Measurements from ENCODE around the gene ERVV-1.
"Not testable (repeated sequence)": the region's sequence is repeated elsewhere in the genome, so short reads cannot be mapped to it uniquely, and the experiment has no call there.

The ERVV-1 gene

DNA sequence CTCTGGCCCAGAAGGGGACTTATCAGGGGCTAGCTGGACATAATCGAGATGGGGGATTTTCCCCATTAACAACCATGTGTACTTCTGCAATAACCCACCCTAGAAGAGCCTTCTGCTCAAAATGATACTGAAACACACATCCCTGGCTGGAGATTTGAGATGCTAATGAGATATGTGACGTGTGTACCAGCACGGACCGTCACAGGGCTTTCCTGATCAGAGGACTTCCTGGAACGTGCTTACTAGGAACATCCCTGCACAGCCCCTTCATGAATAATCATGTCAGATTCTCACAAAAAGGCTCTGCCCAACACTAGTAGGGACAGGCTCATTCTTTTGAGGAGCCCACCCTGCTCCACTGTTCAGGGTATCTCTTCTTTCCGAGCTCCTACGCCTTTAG lies 6.5 kb upstream of the ERVV-1 start:
- Mint-ChIP-seq H3K27ac (no peak overlapping the region), H3K27me3 (peaks cover 4% of the 10 kb centered on the region), H3K4me3 (no peak overlapping the region), H3K36me3 (peaks cover 9% of the 10 kb centered on the region), H3K4me1 (ENCODE audit: low read depth) (no peaks in the 10 kb centered on the region), H3K9me3 (ENCODE audit: low read depth) (peaks cover 17% of the 10 kb centered on the region)

DNA sequence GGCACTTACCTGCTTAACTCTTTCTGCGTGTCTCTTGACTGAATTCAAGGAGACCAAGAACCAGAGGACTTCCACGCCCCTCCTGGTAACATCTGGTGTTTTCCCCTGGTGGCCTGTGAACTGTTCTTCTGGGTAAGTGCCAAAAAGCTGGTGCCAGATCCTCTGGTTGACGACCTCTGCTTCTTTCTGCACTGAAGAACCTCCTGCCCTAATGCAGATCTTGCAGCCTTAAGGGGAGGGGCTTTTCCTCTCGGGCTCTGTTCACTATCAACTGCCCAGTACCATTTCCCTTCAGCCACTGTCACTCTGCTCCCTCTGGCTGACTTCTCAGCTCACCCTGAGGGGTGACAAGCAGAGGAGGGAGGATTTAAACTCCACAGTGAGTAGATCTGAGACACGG lies 6.1 kb upstream of the ERVV-1 start:
- H3K36me3 Mint-ChIP-seq = peaks cover 9% of the 10 kb centered on the region
- no peak overlapping the region for H3K27ac Mint-ChIP-seq
- peaks cover 17% of the 10 kb centered on the region for H3K9me3 Mint-ChIP-seq (ENCODE audit: low read depth)
- H3K27me3 Mint-ChIP-seq = peaks cover 4% of the 10 kb centered on the region
- H3K4me1 Mint-ChIP-seq (ENCODE audit: low read depth) = no peaks in the 10 kb centered on the region
- H3K4me3 Mint-ChIP-seq = no peak overlapping the region

- peaks cover 18% of the 10 kb centered on the region for H3K9me3 Mint-ChIP-seq (ENCODE audit: low read depth)
- no peak overlapping the region for H3K4me3 Mint-ChIP-seq
- H3K27ac Mint-ChIP-seq = no peak overlapping the region
- no peaks in the 10 kb centered on the region for H3K4me1 Mint-ChIP-seq (ENCODE audit: low read depth)
- H3K36me3 Mint-ChIP-seq = peaks cover 9% of the 10 kb centered on the region
- peaks cover 4% of the 10 kb centered on the region for H3K27me3 Mint-ChIP-seq
Observed at GRCh38 chr19:53008061-53008778, 5.5 kb upstream of the ERVV-1 start.

DNA sequence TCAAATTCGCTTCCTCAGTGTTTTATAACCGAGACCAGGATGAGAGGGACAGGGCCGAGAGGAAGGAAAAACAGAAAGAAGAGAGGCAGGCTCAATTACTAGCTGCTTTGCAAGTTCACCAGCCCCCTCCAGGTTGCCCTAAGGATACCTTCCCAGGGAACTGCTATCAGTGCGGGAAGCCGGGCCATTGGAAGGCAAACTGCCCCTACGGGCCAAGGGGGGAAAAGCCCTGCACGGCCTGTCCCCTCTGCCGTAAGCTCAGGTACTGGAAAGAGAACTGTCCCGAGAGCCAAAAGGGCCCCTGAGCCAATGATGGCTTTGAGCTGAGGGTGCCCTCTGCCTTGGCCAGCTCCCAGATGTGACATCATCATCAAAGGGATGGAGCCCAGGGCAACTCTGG lies 3.2 kb upstream of the ERVV-1 start:
- Mint-ChIP-seq H3K36me3 (peaks cover 7% of the 10 kb centered on the region), H3K4me1 (ENCODE audit: low read depth) (no peaks in the 10 kb centered on the region), H3K27me3 (peaks cover 4% of the 10 kb centered on the region), H3K9me3 (ENCODE audit: low read depth) (peaks cover 20% of the 10 kb centered on the region), H3K27ac (no peak overlapping the region), H3K4me3 (no peak overlapping the region)

GRCh38 chr19:53012006-53012405 lies 1.7 kb upstream of the ERVV-1 start:
- Mint-ChIP-seq H3K9me3 (ENCODE audit: low read depth) (peaks cover 22% of the 10 kb centered on the region), H3K27me3 (peaks cover 4% of the 10 kb centered on the region), H3K36me3 (peaks cover 7% of the 10 kb centered on the region), H3K4me3 (no peak overlapping the region), H3K27ac (no peak overlapping the region), H3K4me1 (ENCODE audit: low read depth) (no peaks in the 10 kb centered on the region)

DNA sequence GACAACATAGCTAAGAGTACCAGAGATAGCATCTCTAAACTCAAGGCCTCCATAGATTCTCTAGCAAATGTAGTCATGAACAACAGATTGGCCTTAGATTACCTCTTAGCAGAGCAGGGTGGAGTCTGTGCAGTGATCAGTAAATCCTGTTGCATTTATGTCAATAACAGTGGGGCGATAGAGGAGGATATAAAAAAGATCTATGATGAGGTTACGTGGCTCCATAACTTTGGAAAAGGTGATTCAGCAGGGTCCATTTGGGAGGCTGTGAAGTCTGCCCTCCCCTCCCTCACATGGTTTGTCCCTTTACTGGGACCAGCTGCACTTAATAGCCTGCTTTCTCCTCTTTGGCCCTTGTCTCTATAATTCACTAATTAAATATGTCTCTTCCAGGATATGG lies 1.4 kb downstream of the ERVV-1 start:
- H3K9me3 Mint-ChIP-seq (ENCODE audit: low read depth) = peaks cover 37% of the 10 kb centered on the region
- peaks cover 17% of the 10 kb centered on the region for H3K36me3 Mint-ChIP-seq
- H3K27me3 Mint-ChIP-seq = peaks cover 2% of the 10 kb centered on the region
- H3K27ac Mint-ChIP-seq = no peak overlapping the region
- H3K4me3 Mint-ChIP-seq = no peak overlapping the region
- no peaks in the 10 kb centered on the region for H3K4me1 Mint-ChIP-seq (ENCODE audit: low read depth)

GRCh38 chr19:53015730-53016129 lies 2.0 kb downstream of the ERVV-1 start:
- H3K4me1 Mint-ChIP-seq (ENCODE audit: low read depth) = no peaks in the 10 kb centered on the region
- H3K27ac Mint-ChIP-seq = no peak overlapping the region
- H3K27me3 Mint-ChIP-seq = peaks cover 2% of the 10 kb centered on the region
- H3K36me3 Mint-ChIP-seq = peaks cover 21% of the 10 kb centered on the region
- H3K4me3 Mint-ChIP-seq = no peak overlapping the region
- H3K9me3 Mint-ChIP-seq (ENCODE audit: low read depth) = peaks cover 43% of the 10 kb centered on the region

DNA sequence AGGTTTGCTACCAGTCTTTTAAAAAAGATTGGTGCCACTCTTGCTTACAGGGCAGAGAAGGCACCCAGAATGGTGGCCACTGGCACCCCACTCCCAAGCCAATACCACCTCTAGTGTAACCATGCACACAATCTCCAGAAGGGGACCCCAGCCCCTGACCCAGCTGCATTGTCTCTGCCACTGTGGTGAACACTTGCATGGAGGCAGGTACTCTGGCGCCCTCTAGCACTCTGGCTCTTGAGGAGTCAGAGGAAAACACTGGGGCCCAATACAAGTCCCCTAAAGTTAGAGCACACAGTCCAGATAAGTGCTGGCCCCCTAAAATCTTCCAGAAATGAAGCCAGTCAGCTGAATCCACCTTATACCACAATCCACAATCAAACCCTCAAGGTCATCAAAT lies 6.0 kb downstream of the ERVV-1 start:
- no peak overlapping the region for H3K27ac Mint-ChIP-seq
- no peaks in the 10 kb centered on the region for H3K4me1 Mint-ChIP-seq (ENCODE audit: low read depth)
- peaks cover 2% of the 10 kb centered on the region for H3K27me3 Mint-ChIP-seq
- H3K9me3 Mint-ChIP-seq (ENCODE audit: low read depth) = peaks cover 38% of the 10 kb centered on the region
- H3K4me3 Mint-ChIP-seq = no peak overlapping the region
- peaks cover 27% of the 10 kb centered on the region for H3K36me3 Mint-ChIP-seq

DNA sequence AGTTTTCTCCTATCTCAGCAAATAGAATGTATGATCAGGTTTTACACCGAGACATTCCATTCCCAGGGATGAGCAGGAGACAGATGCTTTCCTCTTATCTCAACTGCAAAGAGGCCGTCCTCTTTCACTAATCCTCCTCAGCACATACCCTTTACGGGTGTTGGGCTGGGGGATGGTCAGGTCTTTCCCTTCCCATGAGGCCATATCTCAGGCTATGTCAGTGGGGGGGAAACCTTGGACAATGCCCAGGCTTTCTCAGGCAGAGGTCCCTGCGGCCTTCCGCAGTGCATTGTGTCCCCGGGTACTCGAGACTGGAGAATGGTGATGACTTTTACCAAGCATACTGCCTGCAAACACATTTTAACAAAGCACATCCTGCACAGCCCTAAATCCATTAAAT lies 14.6 kb downstream of the ERVV-1 start:
- H3K9me3 Mint-ChIP-seq (ENCODE audit: low read depth) = peaks cover 42% of the 10 kb centered on the region
- H3K27me3 Mint-ChIP-seq; H3K27ac Mint-ChIP-seq; H3K4me3 Mint-ChIP-seq; H3K4me1 Mint-ChIP-seq (ENCODE audit: low read depth): not testable (repeated sequence)
- H3K36me3 Mint-ChIP-seq = peaks cover 25% of the 10 kb centered on the region

DNA sequence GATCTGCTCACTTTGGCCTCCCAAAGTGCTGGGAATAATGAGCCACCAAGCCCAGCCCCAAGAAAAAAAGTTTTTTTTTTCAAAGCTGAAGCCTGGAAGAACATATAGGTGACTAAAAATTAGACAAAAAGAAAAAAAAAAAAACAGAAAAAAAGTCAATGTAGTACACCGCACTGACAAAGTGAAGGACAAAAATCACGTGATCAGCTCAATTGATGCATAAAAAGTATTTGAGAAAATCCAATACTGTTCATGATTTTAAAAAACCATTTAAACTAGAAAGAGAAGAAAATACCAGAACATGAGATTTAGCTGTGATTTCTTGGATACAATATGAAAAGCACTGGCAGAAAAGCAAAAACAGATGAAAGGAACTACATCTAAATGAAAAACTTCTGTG lies 20.3 kb downstream of the ERVV-1 start:
- H3K9me3 Mint-ChIP-seq (ENCODE audit: low read depth) = peaks cover 44% of the 10 kb centered on the region
- peaks cover 15% of the 10 kb centered on the region for H3K27me3 Mint-ChIP-seq

GRCh38 chr19:53034948-53035675 lies 21.4 kb downstream of the ERVV-1 start:
- H3K27ac Mint-ChIP-seq = no peak overlapping the region
- peaks cover 17% of the 10 kb centered on the region for H3K27me3 Mint-ChIP-seq
- H3K9me3 Mint-ChIP-seq (ENCODE audit: low read depth) = peaks cover 41% of the 10 kb centered on the region

More for the DNA sequence above, 20.3 kb downstream of the ERVV-1 start:
- H3K4me1 Mint-ChIP-seq (ENCODE audit: low read depth) = no peaks in the 10 kb centered on the region
- H3K36me3 Mint-ChIP-seq = peaks cover 39% of the 10 kb centered on the region
- no peak overlapping the region for H3K27ac Mint-ChIP-seq
- no peak overlapping the region for H3K4me3 Mint-ChIP-seq

GRCh38 chr19:53037101-53038097 lies 23.7 kb downstream of the ERVV-1 start:
- Mint-ChIP-seq H3K27me3 (peaks cover 17% of the 10 kb centered on the region), H3K36me3 (peaks cover 42% of the 10 kb centered on the region), H3K4me1 (ENCODE audit: low read depth) (no peaks in the 10 kb centered on the region), H3K27ac (no peak overlapping the region), H3K9me3 (ENCODE audit: low read depth) (peaks cover 41% of the 10 kb centered on the region), H3K4me3 (no peak overlapping the region)

More at GRCh38 chr19:53034948-53035675, 21.4 kb downstream of the ERVV-1 start:
- no peaks in the 10 kb centered on the region for H3K4me1 Mint-ChIP-seq (ENCODE audit: low read depth)
- peaks cover 40% of the 10 kb centered on the region for H3K36me3 Mint-ChIP-seq
- H3K4me3 Mint-ChIP-seq = no peak overlapping the region

DNA sequence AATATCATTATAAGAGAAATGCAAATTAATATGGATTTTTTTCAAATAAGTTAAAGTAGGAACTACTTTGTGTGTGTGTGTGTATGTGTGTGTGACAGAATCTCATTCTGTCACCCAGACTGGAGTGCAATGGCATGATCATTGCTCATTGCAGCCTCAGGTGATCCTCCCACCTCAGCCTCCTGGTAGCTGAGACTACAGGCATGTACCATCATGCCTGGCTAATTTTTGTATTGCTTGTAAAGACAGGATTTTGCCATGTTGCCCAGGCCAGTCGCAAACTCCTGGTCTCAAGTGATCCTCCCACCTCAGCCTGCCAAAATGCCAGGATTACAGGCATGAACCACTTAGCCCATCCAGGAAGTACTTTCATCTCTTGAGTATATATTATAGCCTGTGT lies 27.6 kb downstream of the ERVV-1 start:
- peaks cover 33% of the 10 kb centered on the region for H3K9me3 Mint-ChIP-seq (ENCODE audit: low read depth)
- H3K4me1 Mint-ChIP-seq (ENCODE audit: low read depth) = no peaks in the 10 kb centered on the region
- H3K4me3 Mint-ChIP-seq = no peak overlapping the region
- peaks cover 16% of the 10 kb centered on the region for H3K27me3 Mint-ChIP-seq
- H3K27ac Mint-ChIP-seq = no peak overlapping the region
- peaks cover 33% of the 10 kb centered on the region for H3K36me3 Mint-ChIP-seq

GRCh38 chr19:53045536-53045935 lies 31.8 kb downstream of the ERVV-1 start:
- peaks cover 32% of the 10 kb centered on the region for H3K9me3 Mint-ChIP-seq (ENCODE audit: low read depth)
- H3K27ac Mint-ChIP-seq = no peak overlapping the region
- peaks cover 28% of the 10 kb centered on the region for H3K36me3 Mint-ChIP-seq
- peaks cover 2% of the 10 kb centered on the region for H3K27me3 Mint-ChIP-seq
- H3K4me1 Mint-ChIP-seq (ENCODE audit: low read depth) = no peaks in the 10 kb centered on the region
- no peak overlapping the region for H3K4me3 Mint-ChIP-seq

DNA sequence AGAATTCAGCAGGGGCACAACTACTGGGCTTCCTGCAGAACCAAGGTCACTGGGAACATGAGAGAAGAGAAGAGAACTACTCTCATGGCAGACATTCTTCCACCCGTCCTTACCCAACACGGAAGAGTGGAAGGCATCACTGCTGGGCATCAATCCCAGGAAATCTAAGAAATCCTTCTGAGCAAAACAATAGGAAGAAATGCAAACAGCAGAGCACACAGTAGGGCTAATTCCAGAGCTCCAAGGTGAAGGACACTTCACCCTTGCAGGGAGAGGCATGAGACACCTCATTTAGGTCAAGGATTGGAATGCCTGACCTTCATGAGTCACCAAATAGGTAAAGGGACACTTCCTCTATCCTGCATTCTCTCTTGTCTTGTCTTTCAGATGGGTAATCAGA lies 33.7 kb downstream of the ERVV-1 start:
- Mint-ChIP-seq H3K4me1 (ENCODE audit: low read depth) (no peaks in the 10 kb centered on the region), H3K36me3 (peaks cover 23% of the 10 kb centered on the region), H3K9me3 (ENCODE audit: low read depth) (peaks cover 30% of the 10 kb centered on the region), H3K27me3 (peaks cover 2% of the 10 kb centered on the region), H3K27ac (no peak overlapping the region), H3K4me3 (no peak overlapping the region)

Measured in activated naive CD8-positive, alpha-beta T cell (primary cell).